ENCODE data around the gene ZNF12. TPM values are rescaled to one million over a fixed set of nuclear protein-coding genes. Genes with fewer than 3 reads are reported as not detected.
"Not testable (repeated sequence)": the region's sequence is repeated elsewhere in the genome, so short reads cannot be mapped to it uniquely, and the experiment has no call there.

The ZNF12 gene
- total RNA-seq, 1 donor from 2014 or later, result 28.1 TPM

DNA sequence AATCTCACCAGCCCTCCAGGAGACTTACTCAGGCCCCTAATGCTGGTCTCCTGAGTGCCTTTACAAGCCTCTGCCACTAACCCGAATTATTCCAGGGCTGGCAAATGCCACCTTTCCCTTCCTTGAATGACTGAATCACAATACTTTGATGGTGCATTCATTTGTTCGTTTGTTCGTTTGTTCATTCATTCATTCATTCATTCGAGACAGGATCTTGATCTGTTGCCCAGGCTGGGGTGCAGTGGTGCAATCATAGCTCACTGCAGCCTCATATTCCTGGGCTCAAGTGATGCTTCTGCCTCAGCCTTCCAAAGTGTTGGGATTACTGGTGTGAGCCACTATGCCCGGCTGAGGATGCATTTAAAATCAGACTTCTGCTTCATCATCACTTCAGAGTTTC is 6.0 kb downstream of the ZNF12 start:
- FAIRE-seq, result no peak
- no peak for DNase-seq (ENCODE audit: low spot score in 2 of 2)

DNA sequence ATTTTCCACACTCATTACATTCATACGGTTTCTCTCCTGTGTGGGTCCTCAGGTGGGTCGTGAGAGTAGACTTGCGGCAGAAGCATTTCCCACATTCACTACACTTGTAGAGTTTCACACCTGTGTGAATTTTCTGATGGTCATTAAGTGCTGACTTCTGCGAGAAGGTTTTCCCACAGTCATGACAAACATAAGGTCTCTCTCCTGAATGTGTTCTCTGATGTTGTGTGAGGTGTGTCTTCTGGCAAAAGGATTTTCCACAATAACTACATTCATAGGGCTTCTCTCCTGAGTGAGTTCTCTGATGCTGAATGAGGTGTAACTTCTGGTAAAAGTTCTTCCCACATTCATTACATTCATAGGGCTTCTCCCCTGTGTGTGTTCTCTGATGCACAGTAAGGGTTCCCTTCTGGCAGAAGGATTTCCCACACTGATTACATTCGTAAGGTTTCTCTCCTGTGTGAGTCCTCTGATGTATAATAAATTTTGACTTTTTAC is 15.1 kb downstream of the ZNF12 start:
- FAIRE-seq (no peak), DNase-seq (ENCODE audit: low spot score in 2 of 2) (no peak)

DNA sequence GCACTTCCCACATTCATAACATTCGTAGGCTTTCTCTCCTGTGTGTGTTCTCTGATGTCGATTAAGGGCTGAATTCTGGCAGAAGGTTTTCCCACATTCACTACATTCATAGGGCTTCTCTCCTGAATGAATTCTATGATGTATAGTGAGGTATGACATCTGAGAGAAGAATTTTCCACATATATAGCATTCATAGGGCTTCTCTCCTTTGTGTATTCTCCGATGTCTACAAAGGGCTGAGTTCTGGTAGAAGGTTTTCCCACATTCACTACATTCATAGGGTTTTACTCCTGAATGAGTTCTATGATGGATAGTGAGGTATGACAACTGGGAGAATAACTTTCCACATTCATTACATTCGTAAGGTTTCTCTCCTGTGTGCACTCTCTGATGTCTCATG is 15.6 kb downstream of the ZNF12 start:
- DNase-seq (ENCODE audit: low spot score in 2 of 2) (no peak), FAIRE-seq (no peak)

DNA sequence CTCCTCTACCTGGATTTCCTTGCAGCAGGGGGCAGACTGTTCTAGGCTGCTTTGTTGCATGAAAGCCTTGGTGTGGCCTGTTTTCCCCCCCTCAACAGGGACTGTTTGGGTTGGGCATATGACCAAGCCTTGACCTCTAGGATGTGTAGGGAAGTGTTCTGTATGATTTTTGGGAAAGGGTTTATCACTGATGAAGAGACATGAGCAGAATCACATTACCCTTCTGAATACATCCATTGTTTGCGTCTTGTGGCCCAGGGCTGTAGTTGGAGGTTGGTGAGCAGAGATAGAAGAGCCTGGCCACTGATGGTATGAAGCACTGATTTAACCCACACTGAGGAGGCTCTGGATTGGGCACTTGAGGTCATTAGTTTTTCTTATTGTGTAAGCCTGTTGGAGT is 26.6 kb downstream of the ZNF12 start:
- DNase-seq (ENCODE audit: low spot score in 2 of 2) (no peak), FAIRE-seq (no peak)

DNA sequence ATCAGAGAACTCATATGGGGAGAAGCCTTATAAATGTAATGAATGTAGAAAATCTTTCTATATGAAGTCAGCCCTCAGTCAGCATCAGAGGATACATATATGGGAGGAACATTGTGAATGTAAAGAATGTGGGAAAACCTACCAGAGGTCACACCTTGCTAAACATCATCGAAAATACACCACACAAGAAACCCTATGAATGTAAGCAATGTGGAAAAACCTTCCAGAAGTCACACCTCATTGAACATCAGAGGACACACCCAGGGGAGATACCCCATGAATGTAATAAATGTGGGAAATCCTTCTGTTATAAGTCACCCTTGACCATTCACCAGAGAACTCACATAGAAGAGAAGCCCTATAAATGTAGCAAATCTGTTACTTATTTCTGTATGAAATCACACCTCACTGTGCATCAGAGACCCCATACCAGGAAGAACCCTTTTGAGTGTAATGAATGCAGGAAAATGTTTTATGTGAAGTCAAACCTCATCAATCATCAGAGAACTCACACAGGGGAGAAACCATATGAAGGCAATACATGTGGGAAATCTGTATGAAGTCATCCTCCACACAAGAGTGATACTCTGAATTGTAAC is 30.8 kb downstream of the ZNF12 start:
- no peak for FAIRE-seq

DNA sequence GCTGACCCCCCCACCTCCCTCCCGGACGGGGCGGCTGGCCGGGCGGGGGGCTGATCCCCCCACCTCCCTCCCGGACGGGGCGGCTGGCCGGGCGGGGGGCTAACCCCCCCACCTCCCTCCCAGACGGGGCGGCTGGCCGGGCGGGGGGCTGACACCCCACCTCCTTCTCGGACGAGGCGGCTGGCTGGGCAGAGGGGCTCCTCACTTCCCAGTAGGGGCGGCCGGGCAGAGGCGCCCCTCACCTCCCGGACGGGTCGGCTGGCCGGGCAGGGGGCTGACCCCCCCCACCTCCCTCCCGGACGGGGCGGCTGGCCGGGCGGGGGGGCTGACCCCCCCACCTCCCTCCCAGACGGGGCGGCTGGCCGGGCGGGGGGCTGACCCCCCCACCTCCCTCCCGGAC is 35.9 kb downstream of the ZNF12 start:
- FAIRE-seq; DNase-seq (ENCODE audit: low spot score in 2 of 2): not testable (repeated sequence)

More for the DNA sequence above, 30.8 kb downstream of the ZNF12 start:
- no peak for DNase-seq (ENCODE audit: low spot score in 2 of 2)

DNA sequence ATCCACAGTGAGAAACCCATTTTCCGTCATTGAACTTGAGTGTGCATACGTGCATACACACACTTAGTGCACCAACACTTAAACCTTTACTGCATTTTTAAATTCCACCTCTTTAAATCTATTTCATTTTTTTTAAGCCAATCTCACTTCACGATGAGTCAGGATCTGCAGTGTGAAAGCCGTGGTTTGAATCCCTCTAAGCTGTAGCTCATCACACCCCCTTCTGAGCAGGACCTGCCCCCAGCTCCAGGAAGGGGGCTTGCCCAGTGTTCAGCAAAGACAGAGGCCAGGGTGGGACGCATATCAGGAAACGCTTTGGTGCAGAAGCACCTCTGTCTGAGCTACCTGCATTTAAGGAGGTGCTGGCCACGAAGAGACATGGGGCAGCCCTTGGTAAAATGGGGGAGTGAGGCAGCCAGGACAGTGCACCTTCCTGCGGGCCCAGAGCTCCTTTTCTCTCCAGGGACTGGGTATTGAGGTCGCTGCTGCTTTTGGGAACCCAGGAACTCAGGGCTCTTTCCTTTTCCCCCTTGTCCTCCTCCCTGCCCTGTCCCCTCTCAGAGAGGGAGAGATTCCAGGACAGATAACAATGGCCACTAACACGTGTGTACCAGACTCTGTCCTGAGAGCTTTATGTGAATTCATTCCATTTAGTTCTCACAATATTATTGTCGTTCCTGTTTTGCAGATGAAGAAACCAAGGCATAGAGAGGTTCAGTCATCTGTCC is 48.0 kb downstream of the ZNF12 start:
- DNase-seq (ENCODE audit: low spot score in 2 of 2) (peak in 1 of 2 donors; percentile 18), FAIRE-seq (no peak)

DNA sequence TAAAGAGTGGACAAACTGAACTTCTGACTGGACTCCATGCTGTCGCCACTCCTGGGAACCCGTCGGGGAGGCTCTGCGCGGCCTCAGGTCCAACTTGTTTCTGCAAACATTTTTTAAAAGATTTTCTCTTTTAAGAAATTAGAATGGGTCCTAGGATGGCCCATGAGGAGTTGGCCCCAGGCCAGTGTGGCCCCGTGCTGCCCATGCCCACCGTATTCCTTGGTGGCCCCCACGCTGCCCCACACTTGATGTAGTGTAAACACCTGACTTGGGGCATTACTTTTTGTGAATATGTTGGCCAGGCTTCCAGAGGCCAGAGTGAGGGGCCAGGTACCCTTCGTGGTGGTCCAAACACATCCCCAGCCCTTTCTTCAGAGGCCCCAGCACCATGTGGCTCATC is 50.3 kb downstream of the ZNF12 start:
- no peak for FAIRE-seq
- no peak for DNase-seq (ENCODE audit: low spot score in 2 of 2)

DNA sequence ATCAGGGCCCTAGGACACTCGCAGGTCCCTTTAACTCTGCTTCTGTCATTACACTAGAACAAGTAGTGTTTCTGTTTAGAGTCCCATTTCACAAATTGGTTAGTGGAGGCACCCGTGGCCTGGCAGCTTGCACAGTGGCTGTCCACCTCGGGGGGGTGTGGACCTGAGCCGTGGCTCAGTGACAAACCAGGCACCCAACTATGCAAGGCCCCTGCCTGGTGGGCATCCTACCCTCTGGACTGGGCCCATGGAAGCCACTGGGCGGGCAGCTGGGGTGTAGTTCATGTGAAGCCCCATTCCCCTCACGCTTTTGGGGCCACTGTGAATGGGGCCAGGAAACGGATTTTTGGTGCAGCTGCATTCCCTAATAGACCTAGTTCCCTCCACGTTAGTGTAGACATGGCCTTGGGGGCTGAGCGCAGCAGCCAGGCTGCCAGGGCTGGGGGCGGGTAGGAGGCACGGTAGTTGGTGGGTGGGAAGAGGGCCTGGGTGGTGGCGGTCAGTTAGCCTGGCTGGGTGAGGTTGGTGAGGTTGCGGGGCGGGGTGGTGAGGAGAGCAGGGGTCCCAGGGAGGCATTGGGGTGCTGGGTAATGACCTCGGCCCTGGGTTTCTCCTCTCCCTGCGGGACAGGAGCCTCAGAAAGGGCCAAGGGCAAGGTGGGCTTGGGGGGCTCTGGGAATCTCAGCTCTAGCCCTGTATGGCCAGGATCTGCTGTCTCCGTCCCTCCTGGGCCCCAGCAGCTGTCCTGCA is 50.9 kb downstream of the ZNF12 start:
- DNase-seq (ENCODE audit: low spot score in 2 of 2) (peak; percentile 13 to 22), FAIRE-seq (no peak)

DNA sequence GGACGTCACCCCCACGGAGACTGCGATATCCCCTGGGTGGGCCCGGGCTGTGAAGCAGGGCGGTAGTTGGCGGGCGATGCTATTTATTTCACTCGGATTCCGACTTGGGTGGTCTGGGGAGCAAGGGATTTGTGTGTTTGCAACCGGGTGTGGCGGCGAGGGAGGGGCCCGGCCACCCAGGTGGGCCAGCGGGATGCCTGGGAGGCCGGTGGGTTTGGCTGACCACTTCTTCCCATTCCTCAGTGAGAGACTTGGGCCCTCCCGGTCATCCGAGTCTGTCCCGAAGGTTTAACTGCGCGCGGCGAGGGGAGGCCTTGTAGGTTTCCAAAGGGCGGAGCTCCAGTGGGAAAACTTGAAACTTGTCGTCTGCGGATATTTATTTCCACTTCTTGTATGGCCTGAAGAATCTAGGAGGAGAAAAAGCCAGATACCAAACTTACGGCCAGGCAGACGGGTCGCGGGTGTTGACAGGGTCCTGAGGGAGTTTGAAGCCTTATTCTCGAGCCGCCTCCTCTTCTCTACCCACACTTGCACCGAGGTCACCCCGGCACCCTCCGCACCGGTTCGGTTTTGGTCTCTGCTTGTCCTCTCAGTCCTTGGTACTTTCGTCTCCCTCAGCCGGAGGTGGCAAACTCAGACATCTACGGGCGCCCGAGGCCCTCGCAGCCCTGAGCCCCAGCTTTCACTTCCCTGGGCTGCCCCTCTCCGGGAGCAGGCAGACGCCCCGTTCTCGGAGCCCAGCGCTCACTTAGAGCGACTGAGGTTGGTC is 51.7 kb downstream of the ZNF12 start:
- peak; percentile 12 to 38 for DNase-seq (ENCODE audit: low spot score in 2 of 2)
- no peak for FAIRE-seq

DNA sequence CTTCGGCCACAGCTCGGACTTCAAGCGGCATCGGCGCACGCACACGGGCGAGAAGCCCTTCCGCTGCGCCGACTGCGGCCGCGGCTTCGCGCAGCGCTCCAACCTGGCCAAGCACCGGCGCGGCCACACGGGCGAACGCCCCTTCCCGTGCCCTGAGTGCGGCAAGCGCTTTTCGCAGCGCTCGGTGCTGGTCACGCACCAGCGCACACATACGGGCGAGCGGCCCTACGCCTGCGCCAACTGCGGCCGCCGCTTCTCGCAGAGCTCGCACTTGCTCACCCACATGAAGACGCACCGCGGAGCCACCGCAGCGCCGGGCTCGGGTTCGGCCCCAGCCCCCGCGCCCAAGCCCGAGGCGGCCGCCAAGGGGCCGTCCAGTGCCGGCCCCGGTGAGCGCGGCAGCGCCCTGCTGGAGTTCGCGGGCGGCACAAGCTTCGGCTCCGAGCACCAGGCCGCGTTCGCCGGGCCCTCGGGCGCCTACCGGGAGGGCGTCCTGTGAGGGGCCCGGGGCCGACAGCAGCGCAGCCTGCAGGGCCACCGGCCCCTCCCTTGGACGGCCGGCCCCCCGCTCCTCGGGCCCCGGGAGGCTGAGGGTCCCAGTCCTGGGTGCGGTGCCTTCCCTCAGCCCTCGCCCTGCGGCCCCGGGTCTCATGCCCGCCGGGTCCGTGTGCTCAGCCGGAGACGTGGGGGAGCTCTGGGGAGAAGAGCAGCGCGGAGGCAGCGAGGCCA is 52.5 kb downstream of the ZNF12 start:
- DNase-seq (ENCODE audit: low spot score in 2 of 2) (peak in 1 of 2 donors; percentile 12), FAIRE-seq (no peak)

DNA sequence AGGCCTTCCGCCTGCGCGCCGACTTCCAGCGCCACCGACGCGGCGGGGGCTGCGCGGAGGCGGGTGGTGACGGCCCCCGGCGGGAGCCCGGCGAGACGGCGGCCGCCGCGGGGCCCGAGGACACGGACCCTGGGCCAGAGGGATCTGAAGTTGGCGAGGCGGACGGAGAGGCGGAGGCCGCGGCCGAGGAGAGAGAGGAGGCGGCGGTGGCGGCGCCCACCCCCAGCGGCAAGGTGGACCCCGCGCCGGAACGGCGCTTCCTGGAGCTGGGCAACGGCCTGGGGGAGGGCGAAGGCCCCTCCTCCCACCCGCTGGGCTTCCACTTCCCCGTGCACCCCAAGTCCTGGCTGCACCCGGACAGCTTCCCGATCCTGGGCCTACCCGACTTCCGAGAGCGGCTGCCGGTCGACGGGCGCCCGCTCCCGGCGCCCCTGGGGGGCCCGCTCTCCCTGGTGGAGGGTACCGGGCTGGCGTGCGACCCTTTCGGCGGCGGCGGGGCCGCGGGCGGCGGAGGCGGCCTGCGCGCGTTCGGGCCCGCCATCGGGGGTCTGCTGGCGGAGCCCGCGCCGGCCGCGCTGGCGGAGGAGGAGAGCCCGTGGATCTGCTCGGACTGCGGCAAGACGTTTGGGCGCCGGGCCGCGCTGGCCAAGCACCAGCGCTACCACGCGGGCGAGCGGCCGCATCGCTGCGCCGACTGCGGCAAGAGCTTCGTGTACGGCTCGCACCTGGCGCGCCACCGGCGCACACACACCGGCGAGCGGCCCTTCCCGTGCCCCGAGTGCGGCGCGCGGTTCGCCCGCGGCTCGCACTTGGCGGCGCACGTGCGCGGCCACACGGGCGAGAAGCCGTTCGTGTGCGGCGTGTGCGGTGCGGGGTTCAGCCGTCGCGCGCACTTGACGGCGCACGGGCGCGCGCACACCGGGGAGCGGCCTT is 53.4 kb downstream of the ZNF12 start:
- peak; percentile 25 to 26 for DNase-seq (ENCODE audit: low spot score in 2 of 2)

DNA sequence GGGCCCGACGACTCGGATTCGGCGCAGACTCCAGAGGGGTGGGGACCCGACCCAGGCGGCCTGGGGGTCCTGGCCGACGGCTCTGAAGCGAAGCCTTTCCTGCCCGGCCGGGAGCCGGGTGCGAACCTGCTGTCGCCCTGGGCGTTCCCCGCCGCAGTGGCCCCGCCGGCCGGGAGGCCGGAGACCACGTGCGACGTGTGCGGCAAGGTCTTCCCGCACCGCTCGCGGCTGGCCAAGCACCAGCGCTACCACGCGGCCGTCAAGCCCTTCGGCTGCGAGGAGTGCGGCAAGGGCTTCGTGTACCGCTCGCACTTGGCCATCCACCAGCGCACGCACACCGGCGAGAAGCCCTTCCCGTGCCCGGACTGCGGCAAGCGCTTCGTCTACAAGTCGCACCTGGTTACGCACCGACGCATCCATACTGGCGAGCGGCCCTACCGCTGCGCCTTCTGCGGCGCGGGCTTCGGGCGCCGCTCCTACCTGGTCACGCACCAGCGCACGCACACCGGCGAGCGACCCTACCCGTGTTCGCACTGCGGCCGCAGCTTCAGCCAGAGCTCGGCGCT is 54.2 kb downstream of the ZNF12 start:
- DNase-seq (ENCODE audit: low spot score in 2 of 2) (no peak), FAIRE-seq (no peak)

More for the DNA sequence above, 53.4 kb downstream of the ZNF12 start:
- FAIRE-seq, result no peak

DNA sequence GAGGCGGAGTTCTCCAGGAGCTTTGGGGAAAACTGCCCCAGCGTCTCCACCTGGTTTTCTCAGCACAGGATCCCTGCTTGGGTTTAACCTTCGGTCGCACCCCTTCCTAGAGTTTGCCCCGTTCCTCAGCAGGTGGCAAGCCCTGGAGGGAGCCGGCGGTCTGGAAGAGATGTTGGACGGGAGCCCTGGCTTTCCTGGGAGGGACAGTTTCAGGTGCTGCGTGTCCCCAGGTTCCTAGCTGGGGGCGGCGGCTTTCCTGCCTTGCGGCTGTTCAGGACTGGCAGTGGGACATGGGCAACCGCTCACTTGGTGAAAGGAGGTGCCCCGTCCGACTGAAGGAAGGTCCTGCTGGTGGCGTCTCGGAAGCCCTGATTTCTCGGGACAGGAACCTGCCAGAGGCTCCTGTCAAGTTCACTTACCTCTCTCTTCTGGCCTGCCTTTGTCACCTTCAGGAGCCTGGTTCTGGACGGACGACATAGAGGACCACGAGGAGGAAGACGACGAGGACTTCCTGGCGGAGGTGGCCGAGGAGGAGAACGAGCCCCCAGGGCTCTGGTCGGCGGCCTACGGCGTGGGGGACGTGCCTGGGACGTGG is 54.8 kb downstream of the ZNF12 start:
- FAIRE-seq (no peak), DNase-seq (ENCODE audit: low spot score in 2 of 2) (no peak)

DNA sequence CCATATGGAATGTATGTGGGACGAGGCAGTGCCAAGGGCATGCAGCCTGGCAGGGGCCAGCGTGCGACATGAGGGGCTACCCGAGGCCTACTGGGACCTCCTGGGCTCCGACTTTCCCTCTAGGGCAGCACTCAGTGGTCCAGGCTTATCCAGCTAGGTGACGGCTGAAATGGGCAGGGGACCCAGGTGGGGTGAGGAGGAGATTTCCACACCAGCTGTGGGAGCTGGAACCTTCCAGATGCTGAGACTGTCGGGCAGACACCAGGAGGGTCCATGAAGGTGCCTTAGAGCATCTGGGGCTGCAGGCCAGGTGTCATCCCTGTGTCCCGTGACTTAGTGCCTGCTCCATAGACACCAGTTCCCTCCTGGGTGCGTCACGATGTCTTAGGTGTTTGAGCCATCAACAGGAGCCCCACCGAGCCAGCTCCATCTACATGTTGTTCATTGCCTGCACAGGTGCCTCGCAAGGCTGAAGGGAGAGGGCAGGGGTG is 56.2 kb downstream of the ZNF12 start:
- FAIRE-seq (no peak), DNase-seq (ENCODE audit: low spot score in 2 of 2) (no peak)

DNA sequence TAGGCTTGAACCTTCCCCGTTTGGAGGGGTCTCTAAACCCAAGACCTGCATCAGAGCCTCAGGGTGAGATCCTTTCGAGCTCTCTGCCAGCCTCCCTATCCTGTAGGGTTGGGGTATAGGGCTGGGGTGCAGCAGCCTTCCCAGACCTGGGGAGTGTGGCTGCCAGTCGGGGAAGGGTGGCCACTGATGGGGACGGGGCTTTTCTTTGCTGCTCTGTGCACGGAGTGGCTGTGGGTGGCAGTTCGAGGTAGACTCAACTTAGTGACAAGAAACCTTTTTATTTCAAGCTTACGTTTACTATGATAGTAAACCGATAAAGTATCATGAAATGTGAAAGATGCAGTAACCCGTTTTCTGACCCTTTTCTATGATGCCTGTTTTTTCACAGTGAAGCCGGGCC is 56.7 kb downstream of the ZNF12 start:
- DNase-seq (ENCODE audit: low spot score in 2 of 2), result no peak
- FAIRE-seq, result no peak

DNA sequence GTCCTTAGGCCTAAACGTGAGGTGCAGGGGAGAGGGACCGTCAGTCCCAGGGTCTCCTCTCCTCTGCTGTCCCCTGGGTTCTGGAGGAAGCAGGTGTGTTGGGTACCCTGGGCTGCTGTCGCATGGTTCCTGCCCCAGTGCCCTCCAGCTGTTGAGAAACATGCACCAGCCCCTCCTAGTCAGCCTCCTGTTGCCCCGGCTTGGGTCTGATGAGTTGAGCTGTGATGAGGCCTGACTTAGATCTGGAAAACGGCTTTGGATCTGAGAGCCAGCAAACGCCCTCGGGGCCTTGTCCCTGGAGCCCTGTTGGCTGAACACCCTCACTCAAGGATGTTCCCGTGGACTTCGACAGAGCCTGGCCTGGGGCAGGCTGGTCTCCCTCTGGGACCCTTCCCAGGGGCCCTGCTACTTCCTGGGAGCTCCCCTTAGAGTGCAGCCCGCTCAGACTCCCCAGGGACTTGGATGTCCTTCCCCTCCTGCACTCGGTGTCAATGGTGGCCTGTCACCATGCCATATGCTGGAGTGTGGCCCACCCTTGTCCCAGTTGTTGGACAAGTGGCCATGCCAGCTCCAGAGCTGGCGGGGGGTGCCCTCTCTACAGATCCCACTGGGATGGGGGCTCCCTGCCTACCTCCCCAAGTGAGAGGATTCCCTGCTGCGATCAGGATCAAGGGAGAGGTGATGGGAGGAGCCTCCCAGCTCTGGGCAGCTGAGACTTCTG is 57.3 kb downstream of the ZNF12 start:
- DNase-seq (ENCODE audit: low spot score in 2 of 2) (no peak), FAIRE-seq (no peak)

DNA sequence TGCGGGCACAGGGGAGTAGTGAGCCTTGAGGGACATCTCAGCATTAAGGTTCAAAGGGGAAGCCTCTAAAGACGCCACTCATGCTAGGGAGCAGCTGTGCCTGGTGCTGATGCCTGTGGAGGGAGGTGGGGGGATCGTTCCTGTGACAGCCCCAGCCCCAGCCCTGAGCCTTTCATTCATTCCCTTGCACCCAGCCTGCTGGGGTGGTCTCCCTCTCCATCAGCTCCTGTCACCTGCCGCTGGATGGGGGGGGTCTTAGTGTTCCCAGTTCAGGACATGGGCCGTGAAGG is 58.0 kb downstream of the ZNF12 start:
- no peak for FAIRE-seq
- no peak for DNase-seq (ENCODE audit: low spot score in 2 of 2)

All from frontal cortex (tissue), 4 donors.